Neural cell (in vitro differentiated cells): ENCODE measurements around the gene NECAP2. TPM values are rescaled to one million over a fixed set of nuclear protein-coding genes. Genes with fewer than 3 reads are reported as not detected.
"Not testable (repeated sequence)": the region's sequence is repeated elsewhere in the genome, so short reads cannot be mapped to it uniquely, and the experiment has no call there.

Experiments
- H2AFZ ChIP-seq: fragments of 200-600, 300-800 bp; sonication (generic), shearing (Covaris generic); 2 replicates; pipeline ENCODE4 v1.6.0; 2014; ENCODE audit warnings: low read depth, mild to moderate bottlenecking, antibody characterized with exemption, low read length, moderate library complexity
- H3F3A ChIP-seq: fragments of 200-600 bp; shearing (Covaris generic); 2 replicates; pipeline ENCODE4 v1.6.1; 2016; ENCODE audit warnings: mild to moderate bottlenecking, moderate library complexity, mixed read lengths, antibody characterized with exemption, low read length; ENCODE audit not compliant: insufficient read depth, poor library complexity, severe bottlenecking
- H3K27ac ChIP-seq: fragments of 200-600, 300-800 bp; sonication (generic), shearing (Covaris generic); 2 replicates; pipeline ENCODE4 v1.5.1; 2014; ENCODE audit warnings: mild to moderate bottlenecking, low read length, moderate library complexity
- H3K27me3 ChIP-seq: fragments of 300-800, 200-600 bp; sonication (generic), shearing (Covaris generic); 2 replicates; pipeline ENCODE4 v1.6.0; 2014; ENCODE audit warnings: mild to moderate bottlenecking, low read depth, low read length, moderate library complexity; ENCODE audit not compliant: insufficient read depth
- H3K36me3 ChIP-seq: fragments of 300-800, 200-600 bp; sonication (generic), shearing (Covaris generic); 2 replicates; pipeline ENCODE4 v1.5.1; 2014; ENCODE audit warnings: mild to moderate bottlenecking, antibody characterized with exemption, low read length, moderate library complexity; ENCODE audit not compliant: insufficient read depth
- H3K4me2 ChIP-seq: fragments of 300-800, 200-600 bp; sonication (generic), shearing (Covaris generic); 2 replicates; pipeline ENCODE4 v1.6.0; 2014; ENCODE audit warnings: mild to moderate bottlenecking, low read length
- H3K4me3 ChIP-seq: fragments of 300-800, 200-600 bp; sonication (generic), shearing (Covaris generic); 2 replicates; pipeline ENCODE4 v1.5.1; 2014; ENCODE audit warnings: mild to moderate bottlenecking, low read length, moderate library complexity
- H3K79me2 ChIP-seq: fragments of 200-600 bp; shearing (Covaris generic); replicated peaks from 2 replicates; pipeline ENCODE4 v1.6.0; 2014; ENCODE audit warnings: mild to moderate bottlenecking, low read length, moderate library complexity; ENCODE audit not compliant: insufficient read depth
- H3K9ac ChIP-seq: fragments of 300-800, 200-600 bp; sonication (generic), shearing (Covaris generic); 2 replicates; pipeline ENCODE4 v1.6.1; 2016; ENCODE audit warnings: mild to moderate bottlenecking, low read length, mixed read lengths
- H3K9me2 ChIP-seq: fragments of 200-600 bp; shearing (Covaris generic); 2 replicates; pipeline ENCODE4 v1.6.1; 2016; ENCODE audit warnings: mild to moderate bottlenecking, low read length, mixed read lengths; ENCODE audit not compliant: insufficient read depth
- H3K9me3 ChIP-seq: fragments of 200-600, 300-800 bp; sonication (generic), shearing (Covaris generic); 2 replicates; pipeline ENCODE4 v1.6.1; 2016; ENCODE audit warnings: mild to moderate bottlenecking, mixed run types, low read length, moderate library complexity, mixed read lengths
- H4K20me1 ChIP-seq: fragments of 200-600 bp; shearing (Covaris generic); 2 replicates; pipeline ENCODE4 v1.6.1; 2016; ENCODE audit warnings: mild to moderate bottlenecking, mixed run types; ENCODE audit not compliant: insufficient read depth
- EP300 ChIP-seq: fragments of 450-650 bp; conservative IDR thresholded peaks from 2 replicates; pipeline ENCODE4 v1.6.1; 2014; ENCODE audit warnings: antibody characterized with exemption, mild to moderate bottlenecking, moderate library complexity; ENCODE audit not compliant: poor library complexity, severe bottlenecking
- EZH2 ChIP-seq: fragments of 200-600, 300-800 bp; shearing (Covaris generic), sonication (generic); IDR thresholded peaks from 2 replicates; pipeline ENCODE4 v1.6.1; 2014; ENCODE audit warnings: antibody characterized with exemption, low read length, borderline replicate concordance, mild to moderate bottlenecking; ENCODE audit not compliant: insufficient read depth, poor library complexity, severe bottlenecking
- MXI1 ChIP-seq: fragments of 450-650 bp; conservative IDR thresholded peaks from 2 replicates; pipeline ENCODE4 v1.6.1; 2014; ENCODE audit warnings: antibody characterized with exemption, mild to moderate bottlenecking; ENCODE audit not compliant: poor library complexity, severe bottlenecking
- POLR2AphosphoS5 ChIP-seq: IDR thresholded peaks from 2 replicates; pipeline ENCODE4 v1.6.1; 2012
- RAD21 ChIP-seq: fragments of 450-650 bp; conservative IDR thresholded peaks from 2 replicates; pipeline ENCODE4 v1.6.1; 2014; ENCODE audit warnings: antibody characterized with exemption, mild to moderate bottlenecking, moderate library complexity
- SMC3 ChIP-seq: fragments of 450-650 bp; conservative IDR thresholded peaks from 2 replicates; pipeline ENCODE4 v1.6.1; 2014; ENCODE audit warnings: antibody characterized with exemption, mild to moderate bottlenecking, moderate library complexity; ENCODE audit not compliant: poor library complexity
- TAF1 ChIP-seq: IDR thresholded peaks from 2 replicates; pipeline ENCODE4 v1.6.1; 2012; ENCODE audit warnings: low read depth
- polyA plus RNA-seq: library from polyadenylated mRNA; depleted of rRNA; stranded (reverse); fragments of >200 nt; gene quantifications from 2 replicates; pipeline ENCODE4 v1.2.3, GENCODE V29; 2014
- TF ChIP-seq, protein P1 (sequence below): fragments of 450-650 bp; IDR thresholded peaks from 2 replicates; pipeline ENCODE4 v1.5.1; 2014; ENCODE audit warnings: antibody characterized with exemption, mild to moderate bottlenecking, moderate library complexity; ENCODE audit not compliant: poor library complexity, severe bottlenecking
- TF ChIP-seq, protein P2 (sequence below): IDR thresholded peaks from 2 replicates; pipeline ENCODE4 v1.6.1; 2012; ENCODE audit warnings: borderline replicate concordance

NECAP2 gene
- polyA plus RNA-seq, 1 donor from 2014 or later, result 80.2 TPM

DNA sequence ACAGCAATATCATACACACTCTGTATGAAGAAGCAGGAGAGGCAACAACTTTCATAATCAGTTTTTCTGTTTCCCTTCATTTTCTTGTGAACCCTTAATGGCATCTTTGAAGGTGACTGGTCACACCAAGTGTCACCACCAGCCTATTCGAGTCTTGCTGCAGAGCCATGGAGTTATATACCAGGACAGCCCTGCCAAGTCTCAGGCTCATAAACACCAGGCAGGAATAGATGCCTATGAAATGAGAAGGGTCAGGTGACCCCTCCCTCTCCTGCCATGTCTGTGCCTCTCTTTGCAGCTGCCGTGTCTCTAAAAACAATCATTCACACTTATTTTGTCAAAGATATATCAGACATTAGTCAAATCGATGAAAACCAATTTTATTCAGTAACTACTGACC lies 28.0 kb downstream of the NECAP2 start:
- H3K27ac ChIP-seq, result no peak overlapping the region
- H3K27me3 ChIP-seq, result no peaks in the 10 kb centered on the region
- H3K36me3 ChIP-seq, result peaks cover 4% of the 10 kb centered on the region
- no peak overlapping the region for H3K9ac ChIP-seq
- H3K79me2 ChIP-seq, result no peaks in the 10 kb centered on the region
- H3K4me3 ChIP-seq, result no peak overlapping the region
- H3K9me3 ChIP-seq, result no peaks in the 10 kb centered on the region
- H3F3A ChIP-seq, result no peaks in the 10 kb centered on the region
- TF ChIP-seq EZH2 (no peak), TAF1 (no peak), RAD21 (no peak), SMC3 (no peak), EP300 (no peak), POLR2AphosphoS5 (no peak)
- TF ChIP-seq, protein P1, sequence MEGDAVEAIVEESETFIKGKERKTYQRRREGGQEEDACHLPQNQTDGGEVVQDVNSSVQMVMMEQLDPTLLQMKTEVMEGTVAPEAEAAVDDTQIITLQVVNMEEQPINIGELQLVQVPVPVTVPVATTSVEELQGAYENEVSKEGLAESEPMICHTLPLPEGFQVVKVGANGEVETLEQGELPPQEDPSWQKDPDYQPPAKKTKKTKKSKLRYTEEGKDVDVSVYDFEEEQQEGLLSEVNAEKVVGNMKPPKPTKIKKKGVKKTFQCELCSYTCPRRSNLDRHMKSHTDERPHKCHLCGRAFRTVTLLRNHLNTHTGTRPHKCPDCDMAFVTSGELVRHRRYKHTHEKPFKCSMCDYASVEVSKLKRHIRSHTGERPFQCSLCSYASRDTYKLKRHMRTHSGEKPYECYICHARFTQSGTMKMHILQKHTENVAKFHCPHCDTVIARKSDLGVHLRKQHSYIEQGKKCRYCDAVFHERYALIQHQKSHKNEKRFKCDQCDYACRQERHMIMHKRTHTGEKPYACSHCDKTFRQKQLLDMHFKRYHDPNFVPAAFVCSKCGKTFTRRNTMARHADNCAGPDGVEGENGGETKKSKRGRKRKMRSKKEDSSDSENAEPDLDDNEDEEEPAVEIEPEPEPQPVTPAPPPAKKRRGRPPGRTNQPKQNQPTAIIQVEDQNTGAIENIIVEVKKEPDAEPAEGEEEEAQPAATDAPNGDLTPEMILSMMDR, result no peak
- TF ChIP-seq, protein P2, sequence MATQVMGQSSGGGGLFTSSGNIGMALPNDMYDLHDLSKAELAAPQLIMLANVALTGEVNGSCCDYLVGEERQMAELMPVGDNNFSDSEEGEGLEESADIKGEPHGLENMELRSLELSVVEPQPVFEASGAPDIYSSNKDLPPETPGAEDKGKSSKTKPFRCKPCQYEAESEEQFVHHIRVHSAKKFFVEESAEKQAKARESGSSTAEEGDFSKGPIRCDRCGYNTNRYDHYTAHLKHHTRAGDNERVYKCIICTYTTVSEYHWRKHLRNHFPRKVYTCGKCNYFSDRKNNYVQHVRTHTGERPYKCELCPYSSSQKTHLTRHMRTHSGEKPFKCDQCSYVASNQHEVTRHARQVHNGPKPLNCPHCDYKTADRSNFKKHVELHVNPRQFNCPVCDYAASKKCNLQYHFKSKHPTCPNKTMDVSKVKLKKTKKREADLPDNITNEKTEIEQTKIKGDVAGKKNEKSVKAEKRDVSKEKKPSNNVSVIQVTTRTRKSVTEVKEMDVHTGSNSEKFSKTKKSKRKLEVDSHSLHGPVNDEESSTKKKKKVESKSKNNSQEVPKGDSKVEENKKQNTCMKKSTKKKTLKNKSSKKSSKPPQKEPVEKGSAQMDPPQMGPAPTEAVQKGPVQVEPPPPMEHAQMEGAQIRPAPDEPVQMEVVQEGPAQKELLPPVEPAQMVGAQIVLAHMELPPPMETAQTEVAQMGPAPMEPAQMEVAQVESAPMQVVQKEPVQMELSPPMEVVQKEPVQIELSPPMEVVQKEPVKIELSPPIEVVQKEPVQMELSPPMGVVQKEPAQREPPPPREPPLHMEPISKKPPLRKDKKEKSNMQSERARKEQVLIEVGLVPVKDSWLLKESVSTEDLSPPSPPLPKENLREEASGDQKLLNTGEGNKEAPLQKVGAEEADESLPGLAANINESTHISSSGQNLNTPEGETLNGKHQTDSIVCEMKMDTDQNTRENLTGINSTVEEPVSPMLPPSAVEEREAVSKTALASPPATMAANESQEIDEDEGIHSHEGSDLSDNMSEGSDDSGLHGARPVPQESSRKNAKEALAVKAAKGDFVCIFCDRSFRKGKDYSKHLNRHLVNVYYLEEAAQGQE, result no peak
- H3K9me2 ChIP-seq, result no peaks in the 10 kb centered on the region
- H3K4me2 ChIP-seq, result no peak overlapping the region
- no peaks in the 10 kb centered on the region for H4K20me1 ChIP-seq
- H2AFZ ChIP-seq, result no peak overlapping the region

DNA sequence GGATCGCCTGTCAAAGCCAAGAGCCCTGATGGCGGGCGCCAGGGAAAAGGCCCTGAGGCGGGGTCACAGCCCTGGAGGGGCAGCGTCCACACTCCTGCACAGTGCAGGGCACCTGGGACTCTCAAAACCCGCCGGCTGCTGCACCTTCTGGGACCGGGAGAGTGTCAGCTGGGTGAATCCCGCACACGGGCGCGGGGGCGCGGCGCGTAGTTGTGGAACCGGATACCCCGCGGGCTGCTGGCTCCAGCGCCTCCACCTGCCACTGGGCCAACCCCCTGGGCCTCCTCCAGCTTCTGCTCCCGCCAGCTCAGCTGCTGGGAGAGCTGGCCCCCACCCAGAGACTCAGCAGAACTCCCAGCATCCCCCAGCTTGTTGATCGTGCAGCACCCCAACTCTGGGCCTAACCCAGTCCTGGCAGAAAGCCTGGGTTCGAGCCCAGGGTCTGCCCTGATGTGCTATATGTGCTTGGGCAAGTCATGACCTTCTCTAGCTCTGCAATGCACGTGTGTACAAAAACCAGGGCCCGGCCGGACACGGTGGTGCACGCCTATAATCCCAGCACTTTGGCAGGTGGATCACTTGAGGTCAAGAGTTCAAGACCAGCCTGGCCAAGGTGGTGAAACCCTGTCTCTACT lies 33.8 kb downstream of the NECAP2 start:
- Histone ChIP-seq H4K20me1 (no peaks in the 10 kb centered on the region), H3K79me2 (no peaks in the 10 kb centered on the region), H3K9me3 (no peaks in the 10 kb centered on the region), H3K36me3 (peaks cover 4% of the 10 kb centered on the region), H3K4me2 (no peak overlapping the region), H3K9me2 (no peaks in the 10 kb centered on the region), H3K27me3 (no peaks in the 10 kb centered on the region), H3K27ac (no peak overlapping the region), H3K4me3 (no peak overlapping the region), H3K9ac (no peak overlapping the region), H3F3A (no peaks in the 10 kb centered on the region), H2AFZ (no peak overlapping the region)
- TF ChIP-seq TAF1, result no peak
- TF ChIP-seq, protein P2, result no peak
- TF ChIP-seq EZH2, result no peak
- no peak for TF ChIP-seq RAD21
- no peak for TF ChIP-seq SMC3
- TF ChIP-seq POLR2AphosphoS5, result no peak
- no peak for TF ChIP-seq EP300
- TF ChIP-seq MXI1, result no peak
- TF ChIP-seq, protein P1, result no peak

DNA sequence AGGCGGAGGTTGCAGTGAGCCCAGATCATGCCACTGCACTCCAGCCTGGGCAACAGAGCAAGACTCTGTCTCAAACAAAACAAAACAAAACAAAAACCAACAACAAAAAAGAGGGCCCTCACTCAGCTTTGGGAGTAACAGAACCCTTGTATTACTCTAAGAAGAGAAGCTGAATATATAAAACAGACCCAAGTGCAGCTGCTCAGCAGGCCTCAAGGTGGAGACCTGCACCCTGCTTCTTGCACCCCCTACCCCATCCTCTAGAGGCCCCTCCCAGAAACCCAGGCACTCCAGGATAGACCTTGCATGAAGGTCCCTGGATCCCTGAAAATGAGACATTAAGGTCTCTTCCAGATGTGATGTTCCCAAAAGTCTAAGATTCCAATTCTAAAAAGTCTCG lies 34.4 kb downstream of the NECAP2 start:
- not testable (repeated sequence) for H3K9me3 ChIP-seq, H3K27ac ChIP-seq, H3K27me3 ChIP-seq, H3K36me3 ChIP-seq, H3F3A ChIP-seq, H3K9ac ChIP-seq, H3K79me2 ChIP-seq, H3K4me3 ChIP-seq, H3K4me2 ChIP-seq, H3K9me2 ChIP-seq, H4K20me1 ChIP-seq, H2AFZ ChIP-seq
